DOHH2 (cell line): ENCODE results near the gene FEV.

Experiments used
- H3F3A ChIP-seq: fragments of 200-600 bp; sonication (generic), shearing (Covaris generic); 2 replicates; pipeline ENCODE4 v1.6.0; 2016; ENCODE audit warnings: antibody characterized with exemption, mild to moderate bottlenecking; ENCODE audit not compliant: control insufficient read depth, insufficient read depth
- H3K27ac ChIP-seq: fragments of 200-600 bp; sonication (generic); 2 replicates; pipeline ENCODE4 v1.5.1; 2014; ENCODE audit warnings: low read depth, mild to moderate bottlenecking, low read length, moderate library complexity
- H3K27me3 ChIP-seq: fragments of 200-600 bp; sonication (generic); 2 replicates; pipeline ENCODE4 v1.6.1; 2014; ENCODE audit warnings: mild to moderate bottlenecking, low read length, mixed read lengths; ENCODE audit not compliant: control insufficient read depth
- H3K36me3 ChIP-seq: fragments of 200-600 bp; sonication (generic); 2 replicates; pipeline ENCODE4 v1.6.1; 2014; ENCODE audit warnings: mild to moderate bottlenecking, low read length, moderate library complexity, mixed read lengths; ENCODE audit not compliant: control insufficient read depth
- H3K4me1 ChIP-seq: fragments of 200-600 bp; sonication (generic); 2 replicates; pipeline ENCODE4 v1.6.1; 2014; ENCODE audit warnings: mild to moderate bottlenecking, low read length, mixed read lengths; ENCODE audit not compliant: control insufficient read depth
- H3K4me2 ChIP-seq: fragments of 200-600 bp; sonication (generic); 2 replicates; pipeline ENCODE4 v1.6.0; 2014; ENCODE audit warnings: mild to moderate bottlenecking, low read length, moderate library complexity
- H3K4me3 ChIP-seq: fragments of 200-600 bp; sonication (generic); 2 replicates; pipeline ENCODE4 v1.5.1; 2014; ENCODE audit warnings: mild to moderate bottlenecking, low read length, mixed read lengths
- H3K79me2 ChIP-seq: fragments of 200-600 bp; sonication (generic); 2 replicates; pipeline ENCODE4 v1.6.1; 2014; ENCODE audit warnings: mild to moderate bottlenecking, low read length, mixed read lengths; ENCODE audit not compliant: control insufficient read depth
- H3K9me2 ChIP-seq: fragments of 200-600 bp; sonication (generic); replicated peaks from 2 replicates; pipeline ENCODE4 v1.6.1; 2014; ENCODE audit warnings: mild to moderate bottlenecking, low read length, mixed read lengths; ENCODE audit not compliant: control insufficient read depth
- H3K9me3 ChIP-seq: fragments of 200-600 bp; sonication (generic); 2 replicates; pipeline ENCODE4 v1.6.1; 2014; ENCODE audit warnings: antibody characterized with exemption, low read length, mixed read lengths; ENCODE audit not compliant: control insufficient read depth, insufficient read depth
- H4K20me1 ChIP-seq: fragments of 200-600 bp; sonication (generic); 2 replicates; pipeline ENCODE4 v1.6.0; 2014; ENCODE audit warnings: low read depth, mild to moderate bottlenecking, antibody characterized with exemption, low read length, moderate library complexity; ENCODE audit not compliant: control insufficient read depth, insufficient read depth
- CTCF ChIP-seq: fragments of 200-600 bp; sonication (generic); IDR thresholded peaks from one replicate; pipeline ENCODE4 v1.5.1; 2014; ENCODE audit warnings: antibody characterized with exemption, mild to moderate bottlenecking, low read depth, low read length; ENCODE audit not compliant: poor library complexity, severe bottlenecking
- EZH2phosphoT487 ChIP-seq: fragments of 200-600 bp; sonication (generic); IDR thresholded peaks from 2 replicates; pipeline ENCODE4 v1.6.1; 2017; ENCODE audit warnings: borderline replicate concordance, mild to moderate bottlenecking, antibody characterized with exemption, low read length, moderate library complexity, mixed read lengths

FEV gene

GRCh38 chr2:218954541-218955300 lies 30.3 kb downstream of the FEV start:
- peaks cover 10% of the 10 kb centered on the region; the same call in 1 of the 2 replicates for H3K27me3 ChIP-seq
- no peaks in the 10 kb centered on the region for H3K79me2 ChIP-seq
- H3K4me2 ChIP-seq = no peak overlapping the region
- H3K9me3 ChIP-seq = no peaks in the 10 kb centered on the region
- no peak overlapping the region for H3K27ac ChIP-seq
- no peak overlapping the region for H3K4me3 ChIP-seq
- TF ChIP-seq EZH2phosphoT487 (no peak), CTCF (no peak)
- no peaks in the 10 kb centered on the region for H3K36me3 ChIP-seq
- no peaks in the 10 kb centered on the region for H3F3A ChIP-seq
- H4K20me1 ChIP-seq = no peaks in the 10 kb centered on the region
- peaks cover 7% of the 10 kb centered on the region for H3K4me1 ChIP-seq
- H3K9me2 ChIP-seq = no peaks in the 10 kb centered on the region

DNA sequence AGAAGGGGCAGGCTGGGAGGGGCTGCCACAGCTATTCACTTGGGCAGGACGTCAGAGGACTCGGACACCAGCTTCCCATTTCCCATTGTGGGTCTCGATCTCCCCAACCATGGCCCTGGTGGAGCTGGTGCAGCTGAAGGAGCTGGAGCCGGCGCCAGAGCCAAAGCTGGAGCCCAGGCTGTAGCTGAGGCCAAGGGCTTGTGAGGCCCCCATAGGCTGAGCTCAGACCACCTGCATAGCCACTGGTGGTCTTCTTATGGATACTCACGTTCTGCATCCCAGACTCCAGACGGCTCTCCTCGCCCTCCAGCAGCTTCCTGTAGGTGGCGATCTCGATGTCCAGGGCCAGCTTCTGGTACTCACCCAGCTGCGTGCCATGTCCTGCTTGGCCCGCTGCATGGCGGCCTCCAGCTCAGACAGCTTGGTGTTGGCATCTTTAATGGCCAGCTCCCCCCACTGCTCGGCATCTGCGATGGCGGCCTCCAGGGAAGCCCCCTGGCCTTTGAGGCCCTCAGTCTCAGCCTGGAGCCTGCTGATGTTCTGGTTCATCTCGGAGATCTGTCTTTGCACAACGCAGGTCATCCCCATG lies 31.5 kb downstream of the FEV start:
- TF ChIP-seq CTCF = peak; percentile 33
- TF ChIP-seq EZH2phosphoT487 = no peak
- no peaks in the 10 kb centered on the region for H3K4me1 ChIP-seq
- H3K27me3 ChIP-seq = peaks cover 10% of the 10 kb centered on the region; the same call in 1 of the 2 replicates
- no peaks in the 10 kb centered on the region for H3K36me3 ChIP-seq
- no peaks in the 10 kb centered on the region for H3K79me2 ChIP-seq
- H3F3A ChIP-seq = no peaks in the 10 kb centered on the region
- no peak overlapping the region for H3K4me2 ChIP-seq
- H3K9me3 ChIP-seq = no peaks in the 10 kb centered on the region
- H3K4me3 ChIP-seq = no peak overlapping the region
- H4K20me1 ChIP-seq = no peaks in the 10 kb centered on the region
- no peak overlapping the region for H3K27ac ChIP-seq
- H3K9me2 ChIP-seq = no peaks in the 10 kb centered on the region

DNA sequence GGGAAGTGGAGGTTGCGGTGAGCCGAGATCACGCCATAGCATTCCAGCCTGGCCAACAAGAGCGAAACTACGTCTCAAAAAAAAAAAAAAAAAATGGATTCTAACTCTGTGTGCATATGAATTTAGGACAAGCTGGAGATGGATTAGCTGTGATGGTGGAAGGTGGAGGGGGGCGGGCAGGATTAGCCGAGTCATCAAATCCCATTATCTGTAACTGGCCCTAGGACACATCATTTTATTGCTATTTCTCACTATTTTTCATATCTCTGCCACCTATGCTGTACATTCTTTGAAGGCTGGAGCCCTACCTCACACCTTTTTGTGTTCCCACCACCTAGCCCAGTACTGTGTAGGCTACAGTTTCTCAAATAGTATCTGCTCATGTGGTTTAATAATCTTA lies 32.8 kb downstream of the FEV start:
- Histone ChIP-seq H3K27me3 (peaks cover 5% of the 10 kb centered on the region; the same call in 1 of the 2 replicates), H3K4me2 (no peak overlapping the region), H3K4me3 (no peak overlapping the region), H3K4me1 (no peaks in the 10 kb centered on the region), H3K36me3 (no peaks in the 10 kb centered on the region), H3F3A (no peaks in the 10 kb centered on the region), H4K20me1 (no peaks in the 10 kb centered on the region), H3K27ac (no peak overlapping the region), H3K9me2 (no peaks in the 10 kb centered on the region), H3K9me3 (no peaks in the 10 kb centered on the region), H3K79me2 (no peaks in the 10 kb centered on the region)
- TF ChIP-seq CTCF (no peak), EZH2phosphoT487 (no peak)
